ENCODE results near the gene UBA1. TPM values are rescaled to one million over a fixed set of nuclear protein-coding genes. Genes with fewer than 3 reads are reported as not detected.
A peak's percentile ranks its signal among the peaks of the same experiment; 100 is the strongest.

The UBA1 gene
- polyA plus RNA-seq, 5 donors, result 169 to 241 (median 204) TPM

DNA sequence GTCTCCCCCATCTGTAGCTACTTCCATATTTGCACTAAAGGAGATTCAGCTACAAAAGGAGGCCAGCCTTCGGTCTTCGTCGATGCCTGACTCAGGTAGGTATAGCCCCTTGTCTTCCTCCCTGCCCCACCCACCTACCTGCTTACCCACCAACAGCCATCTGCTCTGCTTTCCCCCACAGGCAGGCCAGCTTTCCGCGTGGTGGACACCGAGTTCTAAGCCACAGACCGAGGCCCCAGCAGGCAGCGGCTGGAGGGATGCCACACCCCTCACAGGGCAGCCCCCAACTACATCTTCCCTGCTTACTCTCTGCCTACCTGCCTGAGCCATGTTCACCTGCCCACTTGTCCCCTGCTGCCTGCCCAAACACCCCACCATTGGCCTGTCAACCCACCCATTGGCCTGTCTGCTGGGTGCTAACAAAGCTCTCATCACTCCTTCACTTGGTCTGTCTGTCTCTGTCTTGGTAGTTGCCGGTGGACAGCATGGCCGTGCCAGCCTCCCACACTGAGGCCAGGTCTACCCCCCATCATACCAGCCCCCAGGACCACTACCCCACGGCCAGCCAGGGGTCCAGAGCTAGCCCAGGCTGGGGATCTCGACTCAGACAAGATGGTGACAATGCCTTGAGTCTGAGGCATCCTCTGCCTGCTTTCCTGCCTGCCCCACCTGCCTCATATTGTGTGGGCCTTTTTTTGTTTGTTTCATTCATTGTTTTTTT is 35.1 kb downstream of the UBA1 start:
- no peak for DNase-seq

DNA sequence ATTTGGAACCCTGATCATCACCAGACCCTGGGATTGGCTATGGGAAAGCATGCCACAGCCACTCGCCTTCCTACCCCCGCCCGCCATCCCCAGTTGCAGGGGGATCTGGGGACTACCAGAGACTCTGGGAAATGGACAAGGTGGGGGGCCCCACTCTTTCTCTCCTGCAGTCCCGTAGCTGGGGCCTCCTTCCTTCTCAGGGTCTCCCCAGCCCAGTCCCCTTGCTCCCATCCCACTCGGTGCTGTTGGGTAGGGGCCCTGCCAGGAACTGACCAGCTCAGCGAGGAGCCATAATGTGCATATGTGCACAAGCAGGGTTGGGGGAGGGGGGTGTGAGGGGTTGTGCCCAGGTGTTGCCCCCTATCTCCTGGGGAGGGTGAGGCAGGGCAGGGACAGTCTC is 35.8 kb downstream of the UBA1 start:
- no peak for DNase-seq

DNA sequence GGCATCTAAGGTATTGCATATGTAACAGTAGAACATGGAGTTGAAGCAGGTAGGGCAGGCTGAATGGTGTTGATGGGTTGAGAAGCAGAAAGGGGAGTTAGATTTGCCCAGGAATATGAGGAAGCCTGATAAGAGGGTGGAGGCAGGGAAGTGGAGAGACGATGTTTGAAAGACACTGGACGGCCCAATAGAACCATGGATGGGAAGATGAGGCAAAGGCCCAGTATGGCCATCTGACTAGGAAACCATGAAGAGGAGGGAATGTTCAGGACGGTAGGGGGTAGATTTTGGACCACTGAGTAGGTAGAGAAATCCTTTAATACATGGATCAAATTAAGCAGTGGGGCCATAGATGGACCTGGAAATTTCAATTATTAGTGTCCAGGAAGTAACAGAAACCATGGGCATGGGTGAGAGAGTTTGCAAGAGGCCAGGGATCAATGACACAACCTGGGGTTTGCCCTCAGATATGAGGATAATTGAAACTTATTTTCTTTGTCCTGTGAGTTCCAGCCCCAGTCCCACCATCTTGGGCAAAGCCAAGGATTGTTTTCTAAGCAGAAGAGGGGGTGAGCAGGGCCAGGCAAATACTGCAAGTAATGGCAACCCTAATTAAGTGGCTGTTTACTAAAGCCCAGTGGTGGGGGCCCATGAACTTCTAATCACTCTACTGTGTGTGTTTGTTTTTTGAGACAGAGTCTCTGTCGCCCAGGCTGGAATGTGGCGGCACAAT is 36.7 kb downstream of the UBA1 start:
- no peak for DNase-seq

GRCh38 chrX:47231167-47231566 is 37.5 kb downstream of the UBA1 start:
- DNase-seq, result no peak

DNA sequence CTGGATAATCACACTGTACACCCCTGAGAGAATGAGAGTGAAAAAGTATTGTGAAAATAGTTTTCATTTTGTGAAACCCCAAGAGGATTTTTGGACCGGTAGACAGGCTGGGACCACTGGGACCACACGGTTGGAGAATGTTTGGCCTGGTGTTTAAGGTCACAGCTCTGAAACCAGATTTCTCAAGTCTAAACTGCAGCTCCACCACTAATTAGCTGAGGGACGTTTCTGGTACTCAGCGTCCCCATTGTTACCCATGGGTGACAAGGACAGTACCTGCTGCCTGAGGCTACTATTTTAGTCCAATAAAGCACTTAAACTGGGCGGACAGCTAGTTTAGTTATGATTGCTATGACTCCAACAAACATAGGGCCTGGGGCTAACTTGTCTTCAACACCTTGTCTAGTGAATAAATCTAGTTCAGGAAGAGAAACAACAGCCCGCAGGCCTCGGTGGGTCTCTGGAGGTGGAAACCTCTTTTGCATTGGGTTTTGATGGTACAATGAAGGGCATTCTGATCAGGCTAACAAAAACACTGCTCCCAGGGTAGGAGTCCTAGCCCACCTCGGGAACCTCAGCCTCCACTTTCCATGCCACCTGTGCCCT is 38.7 kb downstream of the UBA1 start:
- DNase-seq, result peak in 1 of 2 donors; percentile 6

DNA sequence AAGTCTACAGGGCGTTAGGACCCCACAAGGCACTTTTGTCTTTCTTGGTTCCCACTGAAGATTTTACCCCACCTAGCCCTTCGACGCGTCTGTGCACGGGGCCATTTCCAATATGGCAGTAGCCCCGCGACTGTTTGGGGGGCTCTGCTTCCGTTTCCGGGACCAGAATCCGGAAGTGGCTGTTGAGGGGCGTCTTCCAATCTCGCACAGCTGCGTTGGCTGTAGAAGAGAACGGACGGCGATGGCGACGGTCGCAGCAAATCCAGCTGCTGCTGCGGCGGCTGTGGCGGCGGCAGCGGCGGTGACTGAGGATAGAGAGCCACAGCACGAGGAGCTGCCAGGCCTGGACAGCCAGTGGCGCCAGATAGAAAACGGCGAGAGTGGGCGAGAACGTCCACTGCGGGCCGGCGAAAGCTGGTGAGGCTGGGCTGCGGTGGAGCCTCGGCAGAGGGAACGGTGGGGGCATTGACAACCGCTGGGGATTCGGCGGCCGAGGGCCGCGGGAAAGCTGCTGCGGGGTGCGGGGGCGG is 39.2 kb downstream of the UBA1 start, which contains the start of gene USP11:
Gene USP11 (plus strand): TSS at position 207 of the 530 bp plus-strand sequence. CDS start 35 bp downstream, at position 242.
- DNase-seq, result peak; percentile 60 to 67

DNA sequence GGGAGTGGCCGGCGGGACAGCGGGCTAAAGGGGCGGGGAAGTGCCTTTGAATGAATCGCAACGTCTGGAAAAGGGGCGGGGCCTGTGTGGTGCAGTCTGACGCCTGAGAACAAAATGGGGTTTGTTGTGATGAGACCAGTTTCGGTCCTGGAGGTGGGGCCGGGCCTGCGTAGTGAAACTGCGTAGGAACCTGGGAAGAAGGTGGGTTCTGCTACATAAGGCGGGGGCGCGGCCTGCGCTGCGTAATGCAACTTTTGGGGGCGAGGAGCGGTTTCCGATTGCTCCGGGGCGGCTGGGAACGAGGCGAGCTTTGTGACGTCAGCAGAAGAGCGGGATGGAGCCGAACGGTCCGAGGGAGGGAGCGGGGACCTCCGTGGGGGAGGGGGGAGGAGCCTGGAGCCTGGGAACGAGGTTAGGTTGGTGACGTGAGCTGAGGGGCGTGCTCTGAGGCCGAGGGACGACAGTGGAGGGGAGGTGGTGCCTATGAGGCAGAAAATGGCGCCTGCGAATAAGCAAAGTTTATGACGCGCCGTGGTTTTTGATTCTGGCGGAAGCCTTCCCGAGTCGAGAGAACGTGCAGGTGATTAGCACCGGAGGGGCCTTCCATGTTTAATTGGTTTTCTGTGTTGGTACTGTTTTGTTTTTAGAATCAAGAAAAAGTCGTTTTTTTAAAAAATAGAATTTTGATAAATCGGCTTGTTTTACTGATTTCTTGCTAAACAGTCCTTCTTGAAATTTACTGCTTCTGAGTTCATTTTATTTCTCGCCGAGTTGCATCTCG is 39.9 kb downstream of the UBA1 start:
- peak; percentile 94 for DNase-seq

DNA sequence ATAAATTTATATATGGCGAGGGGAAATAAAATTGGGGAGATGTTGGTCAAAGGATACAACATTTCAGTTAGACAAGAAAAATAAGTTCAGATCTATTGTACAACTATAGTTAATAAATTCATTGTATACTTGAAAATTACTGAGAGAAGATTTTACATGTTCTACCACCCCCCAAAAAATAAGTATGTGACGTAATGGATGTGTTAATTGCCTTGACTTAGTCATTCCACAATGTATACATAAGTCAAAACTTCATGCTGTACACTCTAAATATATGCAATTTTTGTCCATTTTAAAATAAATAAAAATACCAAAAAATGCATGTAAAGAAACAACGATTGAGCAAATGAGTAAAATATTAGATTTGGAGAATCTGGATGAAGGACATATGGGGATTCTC is 41.0 kb downstream of the UBA1 start:
- DNase-seq, result no peak

GRCh38 chrX:47235691-47236103 is 42.1 kb downstream of the UBA1 start:
- no peak for DNase-seq

DNA sequence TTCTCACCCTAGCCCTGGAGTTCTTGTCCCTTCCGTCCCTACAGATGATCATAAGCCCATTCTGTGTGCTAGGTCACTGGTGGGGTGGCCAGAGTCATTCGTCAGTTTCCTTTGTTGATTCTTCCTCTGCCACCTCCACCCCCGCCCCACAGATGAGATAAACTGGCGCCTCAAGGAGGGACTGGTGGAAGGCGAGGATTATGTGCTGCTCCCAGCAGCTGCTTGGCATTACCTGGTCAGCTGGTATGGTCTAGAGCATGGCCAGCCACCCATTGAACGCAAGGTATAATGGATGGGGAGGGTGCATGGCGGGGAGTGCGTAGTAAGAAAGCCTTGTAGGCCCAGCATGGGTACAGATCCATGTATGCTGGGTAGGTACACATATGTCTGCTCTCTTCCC is 45.6 kb downstream of the UBA1 start:
- no peak for DNase-seq

DNA sequence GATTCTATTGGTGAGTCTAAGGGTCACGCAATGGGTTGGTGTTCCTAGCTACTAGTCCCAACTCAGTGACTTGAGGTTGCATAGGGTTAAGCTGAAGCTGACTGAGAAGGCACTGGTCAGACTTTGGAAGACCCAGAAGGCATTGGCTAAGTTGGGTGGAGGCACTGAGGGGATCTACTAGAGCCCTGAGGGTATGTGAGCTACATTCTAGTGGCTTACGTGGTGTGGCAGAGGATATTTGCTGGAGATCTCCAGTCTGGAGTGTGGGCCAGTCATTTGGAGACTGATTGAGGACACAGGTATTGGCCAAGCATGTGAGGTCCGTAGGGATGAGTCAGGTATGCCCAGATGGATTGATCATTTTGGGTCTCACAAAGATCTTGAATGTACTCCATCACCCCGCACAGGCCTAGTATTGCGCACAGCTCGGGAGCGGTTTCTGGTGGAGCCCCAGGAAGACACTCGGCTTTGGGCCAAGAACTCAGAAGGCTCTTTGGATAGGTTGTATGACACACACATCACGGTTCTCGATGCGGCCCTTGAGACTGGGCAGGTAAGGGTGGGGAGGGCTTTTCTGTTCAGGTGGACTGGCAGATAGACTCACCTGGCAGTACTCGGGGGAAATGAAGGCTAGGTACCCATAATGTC is 46.4 kb downstream of the UBA1 start:
- DNase-seq, result no peak

DNA sequence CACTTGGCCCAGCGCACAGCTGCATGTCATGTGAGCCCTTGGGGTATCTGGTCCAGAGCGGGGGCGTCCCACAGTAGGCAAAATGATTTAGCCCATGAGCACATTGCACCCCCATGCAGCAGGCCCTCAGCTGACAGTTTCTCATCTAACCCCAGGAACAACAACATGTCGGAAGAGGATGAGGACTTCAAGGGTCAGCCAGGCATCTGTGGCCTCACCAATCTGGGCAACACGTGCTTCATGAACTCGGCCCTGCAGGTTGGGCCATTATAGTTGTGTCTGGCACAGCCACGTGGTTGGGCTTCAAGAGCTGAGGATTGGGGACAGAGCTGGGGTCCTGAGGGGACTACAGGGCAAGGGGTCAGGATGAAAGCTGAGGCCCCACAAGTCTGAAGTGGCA is 47.0 kb downstream of the UBA1 start:
- DNase-seq, result no peak

- no peak for DNase-seq
Measured at GRCh38 chrX:47241201-47242011, 47.8 kb downstream of the UBA1 start.

- DNase-seq, result no peak
Measured at GRCh38 chrX:47242321-47242720, 48.7 kb downstream of the UBA1 start.

GRCh38 chrX:47243351-47243750 is 49.7 kb downstream of the UBA1 start:
- no peak for DNase-seq

- no peak for DNase-seq
Measured at GRCh38 chrX:47244676-47245075, 51.0 kb downstream of the UBA1 start.

DNA sequence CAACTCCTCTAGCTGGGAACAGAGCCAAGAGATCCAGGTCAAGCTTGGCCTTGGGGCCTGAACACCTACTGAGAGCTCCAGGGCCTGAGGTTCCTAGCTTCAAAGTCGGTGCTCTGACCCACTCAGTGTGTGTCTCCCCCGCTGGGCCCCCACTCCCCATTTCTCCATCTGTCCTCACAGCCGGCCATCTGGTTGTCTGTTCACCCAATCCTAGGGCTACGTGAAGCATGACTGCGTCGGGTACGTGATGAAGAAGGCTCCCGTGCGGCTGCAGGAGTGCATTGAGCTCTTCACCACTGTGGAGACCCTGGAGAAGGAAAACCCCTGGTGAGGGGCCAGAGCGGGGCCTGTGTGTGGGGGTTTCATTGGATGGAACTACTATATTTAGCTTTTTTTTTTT is 51.5 kb downstream of the UBA1 start:
- DNase-seq, result no peak

GRCh38 chrX:47247206-47247998 is 53.8 kb downstream of the UBA1 start:
- DNase-seq, result no peak

GRCh38 chrX:47247999-47248320 is 54.3 kb downstream of the UBA1 start:
- no peak for DNase-seq

- no peak for DNase-seq
Measured at GRCh38 chrX:47248576-47248975, 54.9 kb downstream of the UBA1 start.
